Neuronal stem cell (in vitro differentiated cells): ENCODE measurements around the gene LYPLAL1.

Experiments used
- DNase-seq: peaks from one replicate; pipeline ENCODE4 v3.0.0-alpha.2; 2013; ENCODE audit warnings: low spot score
- H2AFZ ChIP-seq: one replicate; pipeline ENCODE4 v1.6.1; 2013; ENCODE audit warnings: mild to moderate bottlenecking, low read length, inconsistent platforms
- H2AK5ac ChIP-seq: 2 replicates; pipeline ENCODE4 v1.6.1; 2013; ENCODE audit warnings: low read depth, mild to moderate bottlenecking, inconsistent platforms, low read length, moderate library complexity, mixed read lengths
- H2BK120ac ChIP-seq: 2 replicates; pipeline ENCODE4 v1.6.1; 2013; ENCODE audit warnings: low read depth, mild to moderate bottlenecking, inconsistent platforms, low read length, moderate library complexity, mixed read lengths
- H2BK12ac ChIP-seq: one replicate; pipeline ENCODE4 v1.6.1; 2013; ENCODE audit warnings: low read length, inconsistent platforms
- H2BK15ac ChIP-seq: 2 replicates; pipeline ENCODE4 v1.6.1; 2013; ENCODE audit warnings: mild to moderate bottlenecking, low read length, inconsistent platforms, mixed read lengths
- H2BK5ac ChIP-seq: one replicate; pipeline ENCODE4 v1.6.1; 2013; ENCODE audit warnings: inconsistent platforms, mild to moderate bottlenecking, low read length, moderate library complexity
- H3K14ac ChIP-seq: one replicate; pipeline ENCODE4 v1.6.1; 2013; ENCODE audit warnings: low read length, inconsistent platforms
- H3K18ac ChIP-seq: 2 replicates; pipeline ENCODE4 v1.6.1; 2013; ENCODE audit warnings: low read length, inconsistent platforms
- H3K23ac ChIP-seq: 2 replicates; pipeline ENCODE4 v1.6.1; 2013; ENCODE audit warnings: low read depth, mild to moderate bottlenecking, mixed read lengths, low read length, inconsistent platforms; ENCODE audit not compliant: poor library complexity
- H3K27ac ChIP-seq: replicated peaks from 3 replicates; pipeline ENCODE4 v1.5.1; 2013; ENCODE audit warnings: low read length, inconsistent platforms
- H3K27me3 ChIP-seq, 3 experiments: 2 replicates each; pipeline ENCODE4 v1.6.1; 2013; ENCODE audit warnings: low read length in 3 of 3, mild to moderate bottlenecking in 2 of 3, inconsistent platforms in 1 of 3, low read depth in 1 of 3, mixed read lengths in 1 of 3, moderate library complexity in 1 of 3; ENCODE audit not compliant: control insufficient read depth in 3 of 3, insufficient read depth in 3 of 3
- H3K36me3 ChIP-seq, 2 donors: replicated peaks in 1 of 2; 2 replicates each; pipeline ENCODE4 v1.6.1; 2013; ENCODE audit warnings: low read length in 2 of 2; ENCODE audit not compliant: control insufficient read depth in 2 of 2, insufficient read depth in 2 of 2
- H3K4ac ChIP-seq: 2 replicates; pipeline ENCODE4 v1.6.1; 2013; ENCODE audit warnings: inconsistent platforms, mild to moderate bottlenecking, low read length, moderate library complexity
- H3K4me1 ChIP-seq, 2 donors: 1 replicate in 1 of 2; 2 replicates in 1 of 2; pipeline ENCODE4 v1.6.1; 2013; ENCODE audit warnings: low read length in 2 of 2, low read depth in 1 of 2; ENCODE audit not compliant: control insufficient read depth in 2 of 2, insufficient read depth in 1 of 2
- H3K4me2 ChIP-seq: one replicate; pipeline ENCODE4 v1.6.1; 2013; ENCODE audit warnings: mild to moderate bottlenecking, low read length, inconsistent platforms; ENCODE audit not compliant: insufficient read depth, poor library complexity, severe bottlenecking
- H3K4me3 ChIP-seq, 2 donors: 2 replicates each; pipeline ENCODE4 v1.5.1; 2013; ENCODE audit warnings: low read length in 2 of 2, mild to moderate bottlenecking in 2 of 2, inconsistent platforms in 1 of 2, moderate library complexity in 1 of 2
- H3K79me1 ChIP-seq: one replicate; pipeline ENCODE4 v1.6.1; 2013; ENCODE audit warnings: low read depth, mild to moderate bottlenecking, inconsistent platforms, low read length, moderate library complexity
- H3K9ac ChIP-seq: one replicate; pipeline ENCODE4 v1.6.1; 2013; ENCODE audit warnings: mild to moderate bottlenecking, low read depth, low read length, inconsistent platforms; ENCODE audit not compliant: poor library complexity
- H3K9me3 ChIP-seq, 2 donors: replicated peaks in 1 of 2; 2 replicates each; pipeline versions ENCODE3 to v1.6.1; 2013; ENCODE audit warnings: low read length in 2 of 2, mild to moderate bottlenecking in 2 of 2, inconsistent platforms in 1 of 2, low read depth in 1 of 2, mixed read lengths in 1 of 2, moderate library complexity in 1 of 2; ENCODE audit not compliant: control insufficient read depth in 2 of 2, insufficient read depth in 1 of 2
- H4K8ac ChIP-seq: one replicate; pipeline ENCODE4 v1.6.1; 2013; ENCODE audit warnings: low read depth, mild to moderate bottlenecking, inconsistent platforms, low read length, moderate library complexity
- H4K91ac ChIP-seq: one replicate; pipeline ENCODE4 v1.6.1; 2013; ENCODE audit warnings: low read length, low read depth, mild to moderate bottlenecking, inconsistent platforms; ENCODE audit not compliant: poor library complexity
- WGBS, 2 donors: extraction: QIAGEN DNeasy Blood & Tissue Kit; methylation state at CpG; one replicate each; pipeline ENCODE4 v1.1.7; 2013; ENCODE audit warnings: missing lambda C conversion rate in 2 of 2, mixed read lengths in 1 of 2; ENCODE audit not compliant: insufficient read length in 2 of 2, insufficient replicate concordance in 1 of 2; ENCODE audit errors: extremely low coverage in 2 of 2; 5-methylcytosine and 5-hydroxymethylcytosine counted together

Gene LYPLAL1

GRCh38 chr1:219184337-219184736, 10.7 kb downstream of the LYPLAL1 start:
- H3K23ac ChIP-seq: no peak overlapping the region
- no peak overlapping the region for H2AFZ ChIP-seq
- no peak overlapping the region for H3K14ac ChIP-seq
- DNase-seq: no peak
- no peaks in the 10 kb centered on the region for H3K4me1 ChIP-seq
- no peak overlapping the region for H3K4ac ChIP-seq
- H2AK5ac ChIP-seq: no peak overlapping the region
- H3K36me3 ChIP-seq: peaks cover 2 to 53% of the 10 kb centered on the region in 2 donors
- H3K4me2 ChIP-seq: no peak overlapping the region
- H2BK120ac ChIP-seq: no peak overlapping the region
- peaks cover 0 to 32% of the 10 kb centered on the region in 2 donors for H3K9me3 ChIP-seq
- WGBS, 2 donors: no CpG with 5 or more reads among the region's 1 CpG
- H3K27me3 ChIP-seq: no peaks in the 10 kb centered on the region
- H4K91ac ChIP-seq: no peak overlapping the region
- peaks cover 1% of the 10 kb centered on the region for H3K79me1 ChIP-seq
- H3K18ac ChIP-seq: no peak overlapping the region
- no peak overlapping the region for H2BK15ac ChIP-seq
- no peak overlapping the region for H3K27ac ChIP-seq
- H2BK5ac ChIP-seq: no peak overlapping the region
- no peak overlapping the region for H3K9ac ChIP-seq
- H4K8ac ChIP-seq: no peak overlapping the region
- H3K4me3 ChIP-seq: no peak overlapping the region
- H2BK12ac ChIP-seq: no peak overlapping the region

DNA sequence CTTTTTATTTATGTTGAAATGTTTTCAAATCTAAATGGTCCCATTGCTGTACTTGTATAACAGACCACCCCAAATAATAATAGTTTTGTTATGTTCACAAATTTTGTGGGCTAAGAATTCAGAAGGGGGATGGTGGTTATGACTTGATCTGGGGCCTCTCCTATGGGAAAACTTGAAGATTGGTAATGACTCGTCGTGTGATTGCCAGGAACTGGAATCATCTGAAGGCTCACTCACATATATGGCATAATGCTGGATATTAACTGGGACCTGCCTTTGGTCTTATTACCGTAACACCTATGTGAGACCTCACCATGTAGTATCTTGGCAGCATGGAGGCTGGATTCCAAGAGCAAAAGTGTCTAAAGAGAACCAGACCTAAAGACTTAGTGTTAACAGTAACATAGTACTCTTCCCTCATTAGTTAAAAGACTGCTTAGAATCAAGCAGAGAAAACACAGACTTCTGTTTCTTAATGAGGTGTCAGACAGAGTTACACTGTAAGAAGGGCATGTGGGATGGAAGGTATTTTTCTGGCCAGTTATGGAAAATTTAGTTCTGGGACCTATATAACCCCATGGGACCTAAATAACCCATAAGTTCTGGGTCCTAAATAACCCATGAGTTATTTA, 11.9 kb downstream of the LYPLAL1 start:
- no peaks in the 10 kb centered on the region for H3K27me3 ChIP-seq
- no peak overlapping the region for H3K9ac ChIP-seq
- no peak overlapping the region for H2AFZ ChIP-seq
- no peak overlapping the region for H2BK120ac ChIP-seq
- H2AK5ac ChIP-seq: no peak overlapping the region
- H2BK12ac ChIP-seq: no peak overlapping the region
- H3K18ac ChIP-seq: no peak overlapping the region
- H4K8ac ChIP-seq: no peak overlapping the region
- no peak overlapping the region for H3K27ac ChIP-seq
- no peak overlapping the region for H3K4ac ChIP-seq
- peaks cover 0 to 40% of the 10 kb centered on the region in 2 donors for H3K36me3 ChIP-seq
- no CpG with 5 or more reads among the region's 3 CpGs for WGBS, 2 donors
- no peak overlapping the region for H2BK15ac ChIP-seq
- H3K14ac ChIP-seq: no peak overlapping the region
- H3K4me1 ChIP-seq: no peaks in the 10 kb centered on the region
- no peak overlapping the region for H3K4me3 ChIP-seq
- H3K9me3 ChIP-seq: peaks cover 0 to 32% of the 10 kb centered on the region in 2 donors
- H4K91ac ChIP-seq: no peak overlapping the region
- H3K23ac ChIP-seq: no peak overlapping the region
- no peak overlapping the region for H3K4me2 ChIP-seq
- peaks cover 1% of the 10 kb centered on the region for H3K79me1 ChIP-seq
- H2BK5ac ChIP-seq: no peak overlapping the region
- DNase-seq: no peak

DNA sequence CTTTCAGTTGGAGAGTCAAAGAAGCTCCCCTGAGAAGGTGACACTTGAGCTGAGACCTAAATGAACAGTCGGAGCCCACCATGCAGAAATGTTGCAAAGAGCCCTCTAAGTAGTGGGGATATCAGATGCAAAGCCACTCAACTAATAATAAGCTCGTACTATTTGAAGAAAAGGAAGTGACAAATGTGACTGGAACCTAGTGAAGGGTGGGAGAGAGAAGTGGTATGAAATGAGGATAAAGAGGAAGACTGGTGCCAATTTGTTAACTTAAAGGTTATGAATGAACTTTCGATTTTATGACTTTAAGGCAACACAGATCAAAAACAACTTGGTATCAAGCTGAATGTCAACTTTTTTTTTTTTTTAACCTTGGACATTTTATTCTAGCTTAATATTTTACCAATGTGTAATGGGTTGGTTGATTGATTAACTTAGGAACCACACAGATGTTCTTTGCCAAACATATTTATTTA, 14.7 kb downstream of the LYPLAL1 start:
- H3K14ac ChIP-seq: no peak overlapping the region
- H3K27me3 ChIP-seq: no peaks in the 10 kb centered on the region
- peaks cover 0 to 18% of the 10 kb centered on the region in 2 donors for H3K36me3 ChIP-seq
- no peak overlapping the region for H3K4me2 ChIP-seq
- no peak overlapping the region for H2BK5ac ChIP-seq
- no peak overlapping the region for H4K91ac ChIP-seq
- no peak overlapping the region for H3K18ac ChIP-seq
- no peaks in the 10 kb centered on the region for H3K4me1 ChIP-seq
- no peak overlapping the region for H2BK12ac ChIP-seq
- DNase-seq: no peak
- H3K79me1 ChIP-seq: peaks cover 1% of the 10 kb centered on the region
- no peak overlapping the region for H2AK5ac ChIP-seq
- peaks cover 0 to 24% of the 10 kb centered on the region in 2 donors for H3K9me3 ChIP-seq
- H4K8ac ChIP-seq: no peak overlapping the region
- no peak overlapping the region for H2AFZ ChIP-seq
- no peak overlapping the region for H3K4ac ChIP-seq
- no peak overlapping the region for H3K27ac ChIP-seq
- H2BK15ac ChIP-seq: no peak overlapping the region
- no peak overlapping the region for H3K23ac ChIP-seq
- H2BK120ac ChIP-seq: no peak overlapping the region
- no CpG with 5 or more reads among the region's 3 CpGs for WGBS, 2 donors
- no peak overlapping the region for H3K9ac ChIP-seq
- no peak overlapping the region for H3K4me3 ChIP-seq

DNA sequence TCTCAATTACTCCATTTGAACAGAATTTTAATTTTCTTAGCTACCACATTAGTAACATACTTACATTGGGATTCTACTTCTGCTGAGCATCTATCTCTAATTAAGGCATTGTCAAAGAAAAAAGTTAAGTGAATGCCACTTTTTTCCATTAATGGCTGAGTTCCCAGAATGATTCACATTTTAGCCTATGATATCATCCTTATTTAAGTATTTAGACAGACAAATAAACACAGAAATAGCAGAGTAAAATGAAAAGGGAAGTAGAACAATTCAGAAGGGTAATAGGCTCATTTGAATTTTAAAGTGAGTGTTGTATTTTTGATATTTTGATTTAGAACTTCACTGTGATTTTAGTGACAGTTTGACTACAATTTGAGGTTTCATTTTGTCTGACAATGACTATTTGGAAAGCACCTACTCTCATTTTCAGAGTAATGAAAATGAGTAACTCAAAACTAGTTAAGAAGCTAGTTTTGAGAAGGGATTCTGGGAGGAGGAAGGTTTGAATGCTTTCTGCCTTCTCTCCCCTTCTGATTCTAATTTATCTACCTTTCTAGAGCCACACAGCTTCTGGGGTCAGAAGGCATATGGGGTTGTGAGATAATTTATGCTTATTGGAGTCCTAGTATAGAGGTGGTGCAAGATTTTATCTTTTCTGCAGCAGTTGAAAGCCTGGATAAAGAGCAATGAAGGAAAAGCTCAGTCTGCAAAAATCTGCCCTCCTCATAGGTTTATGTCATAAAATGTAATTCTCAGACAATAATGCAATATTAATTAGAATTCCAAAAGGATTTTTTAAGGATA, 15.5 kb downstream of the LYPLAL1 start:
- Histone ChIP-seq H3K79me1 (peaks cover 1% of the 10 kb centered on the region), H3K18ac (no peak overlapping the region), H3K36me3 (peaks cover 0 to 17% of the 10 kb centered on the region in 2 donors), H3K4me3 (no peak overlapping the region), H3K27me3 (no peaks in the 10 kb centered on the region), H3K4ac (no peak overlapping the region), H3K23ac (no peak overlapping the region), H3K4me1 (no peaks in the 10 kb centered on the region), H3K4me2 (no peak overlapping the region), H2AFZ (no peak overlapping the region), H4K8ac (no peak overlapping the region), H2BK120ac (no peak overlapping the region), H2BK5ac (no peak overlapping the region), H3K14ac (no peak overlapping the region), H3K27ac (no peak overlapping the region), H2AK5ac (no peak overlapping the region), H2BK15ac (no peak overlapping the region), H2BK12ac (no peak overlapping the region), H4K91ac (no peak overlapping the region), H3K9ac (no peak overlapping the region), H3K9me3 (peaks cover 0 to 16% of the 10 kb centered on the region in 2 donors)
- no peak for DNase-seq
